Liver (tissue), 9 donors: ENCODE results near the gene TAF7. TPM values are rescaled to one million over a fixed set of nuclear protein-coding genes. Genes with fewer than 3 reads are reported as not detected.
"Not testable (repeated sequence)": the region's sequence is repeated elsewhere in the genome, so short reads cannot be mapped to it uniquely, and the experiment has no call there.

Source experiments
- DNase-seq: peaks from one replicate; pipeline ENCODE4 v3.0.0-alpha.2; 2017; ENCODE audit warnings: low spot score
- H3K27ac ChIP-seq, 2 donors: one replicate each; pipeline ENCODE4 v1.7.0; 2013; ENCODE audit warnings: inconsistent platforms in 2 of 2, low read length in 2 of 2, control low read depth in 1 of 2, low read depth in 1 of 2, mild to moderate bottlenecking in 1 of 2
- H3K27me3 ChIP-seq, 4 donors: one replicate each; pipeline versions ENCODE4 v1.6.1 to v1.7.0; 2013; ENCODE audit warnings: low read length in 3 of 4, inconsistent platforms in 1 of 4, mild to moderate bottlenecking in 1 of 4, moderate library complexity in 1 of 4; ENCODE audit not compliant: control insufficient read depth in 4 of 4, insufficient read depth in 4 of 4
- H3K36me3 ChIP-seq, 4 donors: one replicate each; pipeline versions ENCODE4 v1.6.1 to v1.7.0; 2013; ENCODE audit warnings: low read length in 3 of 4, mild to moderate bottlenecking in 3 of 4, low read depth in 1 of 4, moderate library complexity in 1 of 4; ENCODE audit not compliant: control insufficient read depth in 4 of 4, insufficient read depth in 3 of 4
- H3K4me1 ChIP-seq, 4 donors: one replicate each; pipeline versions ENCODE4 v1.6.1 to v1.7.0; 2013; ENCODE audit warnings: low read length in 3 of 4, mild to moderate bottlenecking in 3 of 4, moderate library complexity in 1 of 4; ENCODE audit not compliant: control insufficient read depth in 4 of 4, insufficient read depth in 4 of 4
- H3K4me3 ChIP-seq, 3 donors: one replicate each; pipeline versions ENCODE4 v1.6.1 to v1.7.0; 2013; ENCODE audit warnings: low read length in 3 of 3, control low read depth in 1 of 3, low read depth in 1 of 3, mild to moderate bottlenecking in 1 of 3
- H3K9ac ChIP-seq, 2 donors: one replicate each; pipeline ENCODE4 v1.7.0; 2013; ENCODE audit warnings: low read length in 2 of 2, mild to moderate bottlenecking in 2 of 2, moderate library complexity in 2 of 2, control low read depth in 1 of 2, low read depth in 1 of 2
- H3K9me3 ChIP-seq, 4 donors: one replicate each; pipeline versions ENCODE4 v1.6.1 to v1.7.0; 2013; ENCODE audit warnings: low read length in 3 of 4; ENCODE audit not compliant: control insufficient read depth in 4 of 4
- ATF3 ChIP-seq: IDR thresholded peaks from 2 replicates; pipeline ENCODE4 v1.6.1; 2016; ENCODE audit warnings: antibody characterized with exemption
- CTCF ChIP-seq: fragments of 150-350 bp; IDR thresholded peaks from 2 replicates; pipeline ENCODE4 v1.5.1; 2017; ENCODE audit warnings: improper control_type of control experiment, low read depth, low read length; ENCODE audit not compliant: missing input control
- EGR1 ChIP-seq, 2 donors: IDR thresholded peaks; 2 replicates each; pipeline ENCODE4 v1.6.1; 2016 to 2018; ENCODE audit warnings: antibody characterized with exemption in 2 of 2, low read depth in 2 of 2
- FOXA2 ChIP-seq: IDR thresholded peaks from 2 replicates; pipeline ENCODE4 v1.6.1; 2016; ENCODE audit warnings: antibody characterized with exemption
- GABPA ChIP-seq, 2 donors: IDR thresholded peaks in 1 of 2; conservative IDR thresholded peaks in 1 of 2; 2 replicates each; pipeline ENCODE4 v1.6.1; 2016; ENCODE audit warnings: antibody characterized with exemption in 2 of 2, mild to moderate bottlenecking in 1 of 2, moderate library complexity in 1 of 2
- JUND ChIP-seq, 2 donors: IDR thresholded peaks; 2 replicates each; pipeline ENCODE4 v1.6.1; 2016; ENCODE audit warnings: antibody characterized with exemption in 2 of 2
- NR2F2 ChIP-seq: IDR thresholded peaks from 2 replicates; pipeline ENCODE4 v1.6.1; 2016; ENCODE audit warnings: antibody characterized with exemption
- RAD21 ChIP-seq, 2 donors: IDR thresholded peaks; 2 replicates each; pipeline ENCODE4 v1.6.1; 2016; ENCODE audit warnings: antibody characterized with exemption in 2 of 2, mild to moderate bottlenecking in 2 of 2
- RXRA ChIP-seq, 2 donors: IDR thresholded peaks; 2 replicates each; pipeline ENCODE4 v1.6.1; 2017 to 2018; ENCODE audit warnings: antibody characterized with exemption in 2 of 2, mild to moderate bottlenecking in 1 of 2
- SP1 ChIP-seq: IDR thresholded peaks from 2 replicates; pipeline ENCODE4 v1.6.1; 2018; ENCODE audit warnings: antibody characterized with exemption, mild to moderate bottlenecking
- TAF1 ChIP-seq: conservative IDR thresholded peaks from 2 replicates; pipeline ENCODE4 v1.6.1; 2016; ENCODE audit warnings: antibody characterized with exemption, mild to moderate bottlenecking
- YY1 ChIP-seq: IDR thresholded peaks from 2 replicates; pipeline ENCODE4 v1.6.1; 2016; ENCODE audit warnings: antibody characterized with exemption, mild to moderate bottlenecking
- WGBS: extraction: QIAGEN DNeasy Blood & Tissue Kit; methylation state at CpG from one replicate; pipeline ENCODE4 v1.1.7; 2013; 5-methylcytosine and 5-hydroxymethylcytosine counted together
- polyA plus RNA-seq, 2 donors: library from polyadenylated mRNA; stranded (reverse) in 1 of 2; unstranded in 1 of 2; fragments of 200-250 nt in 1 of 2; fragments of >200 nt in 1 of 2; fragmentation: Nextera tagmentation in 1 of 2; extraction: Ambion mirVana in 1 of 2; gene quantifications; one replicate each; pipeline versions ENCODE4 v1.2.1 to v1.2.3, GENCODE V29; 2013 to 2015
- total RNA-seq, 2 donors: library from RNA; depleted of rRNA; stranded (reverse); fragments of >200 nt; gene quantifications; one replicate each; pipeline ENCODE4 v1.2.3, GENCODE V29; 2014
- donor health status: healthy.
- donor health status: healthy.
- donor health status: healthy.
- donor health status: healthy.
- donor health status: healthy.

TAF7 gene
- total and polyA plus RNA-seq, 4 donors = 23.5 to 36.3 (median 28.2) TPM

GRCh38 chr5:141342773-141343172 is 22.2 kb upstream of the TAF7 start:
- no peak for DNase-seq
- peaks cover 0 to 17% (median 9%) of the 10 kb centered on the region in 4 donors for H3K27me3 ChIP-seq
- WGBS = 14% methylated on average over 1 of the region's 1 CpG
- no peak overlapping the region for H3K9ac ChIP-seq
- H3K27ac ChIP-seq = no peak overlapping the region
- TF ChIP-seq FOXA2 (no peak), RXRA (IDR thresholded peaks at IDR 0.05) (no peak), SP1 (no peak), TAF1 (no peak), ATF3 (no peak), EGR1 (IDR thresholded peaks at IDR 0.05; ENCODE audit: low read depth in 2 of 2) (no peak), YY1 (no peak), GABPA (IDR thresholded peaks at IDR 0.05 in 1 of 2, conservative IDR thresholded peaks at IDR 0.05 in 1 of 2) (no peak), JUND (IDR thresholded peaks at IDR 0.05) (no peak)
- no peaks in the 10 kb centered on the region for H3K4me1 ChIP-seq
- H3K36me3 ChIP-seq = peaks cover 0 to 2% (median 0%) of the 10 kb centered on the region in 4 donors
- peaks cover 28 to 81% (median 38%) of the 10 kb centered on the region in 4 donors for H3K9me3 ChIP-seq
- H3K4me3 ChIP-seq = peak overlapping the region in 1 of 3 donors; percentile 7

GRCh38 chr5:141340781-141341354 is 20.3 kb upstream of the TAF7 start:
- H3K27me3 ChIP-seq = peaks cover 0 to 17% (median 10%) of the 10 kb centered on the region in 4 donors
- H3K4me3 ChIP-seq, H3K4me1 ChIP-seq, H3K9ac ChIP-seq, H3K27ac ChIP-seq, DNase-seq, H3K36me3 ChIP-seq: not testable (repeated sequence)
- 40% methylated on average over 45 of the region's 45 CpGs for WGBS
- peaks cover 33 to 76% (median 38%) of the 10 kb centered on the region in 4 donors for H3K9me3 ChIP-seq

GRCh38 chr5:141338538-141339306 is 18.1 kb upstream of the TAF7 start, which contains the start of gene PCDHGA2:
Gene PCDHGA2, plus strand, starts transcription at chr5:141338760.
- H3K9me3 ChIP-seq = peaks cover 26 to 66% (median 34%) of the 10 kb centered on the region in 4 donors
- no peak within 1 kb of the TSS for H3K9ac ChIP-seq
- peaks cover 0 to 2% (median 0%) of the 10 kb centered on the region in 4 donors for H3K36me3 ChIP-seq
- 12% methylated on average over 27 of the region's 27 CpGs for WGBS
- H3K4me3 ChIP-seq = peak within 1 kb of the TSS; percentile 20 to 52 (median 37)
- no peaks in the 10 kb centered on the region for H3K4me1 ChIP-seq
- peaks cover 0 to 19% (median 8%) of the 10 kb centered on the region in 4 donors for H3K27me3 ChIP-seq
- no peak for TF ChIP-seq GABPA (IDR thresholded peaks at IDR 0.05 in 1 of 2, conservative IDR thresholded peaks at IDR 0.05 in 1 of 2)
- TF ChIP-seq NR2F2 = no peak
- TF ChIP-seq CTCF = no peak
- TF ChIP-seq RAD21 (IDR thresholded peaks at IDR 0.05) = peak; percentile 34 to 43
- H3K27ac ChIP-seq = no peak within 1 kb of the TSS
- no peak for DNase-seq

GRCh38 chr5:141332571-141332970 is 12.0 kb upstream of the TAF7 start:
- H3K9ac ChIP-seq, H3K36me3 ChIP-seq, DNase-seq, H3K27me3 ChIP-seq, H3K4me3 ChIP-seq, H3K27ac ChIP-seq, H3K4me1 ChIP-seq: not testable (repeated sequence)
- WGBS = 36% methylated on average over 39 of the region's 39 CpGs
- H3K9me3 ChIP-seq = peaks cover 25 to 73% (median 41%) of the 10 kb centered on the region in 4 donors
